ENCODE data around the gene ZNF557.
"Not testable (repeated sequence)": the region's sequence is repeated elsewhere in the genome, so short reads cannot be mapped to it uniquely, and the experiment has no call there.

ZNF557 gene

GRCh38 chr19:7069042-7069903 is at the start of gene ZNF557:
ZNF557 (plus strand) TSS chr19:7069703; CDS start chr19:7075075, 5,372 bp downstream.
- DNase-seq: peak; percentile 98 to 99

GRCh38 chr19:7021331-7021730 is 48.2 kb upstream of the ZNF557 start, which contains the start of gene MBD3L2B:
MBD3L2B (minus strand) TSS chr19:7021431; CDS start chr19:7021397, 34 bp downstream.
- not testable (repeated sequence) for DNase-seq

GRCh38 chr19:7028790-7029189 is 40.7 kb upstream of the ZNF557 start:
- not testable (repeated sequence) for DNase-seq

DNA sequence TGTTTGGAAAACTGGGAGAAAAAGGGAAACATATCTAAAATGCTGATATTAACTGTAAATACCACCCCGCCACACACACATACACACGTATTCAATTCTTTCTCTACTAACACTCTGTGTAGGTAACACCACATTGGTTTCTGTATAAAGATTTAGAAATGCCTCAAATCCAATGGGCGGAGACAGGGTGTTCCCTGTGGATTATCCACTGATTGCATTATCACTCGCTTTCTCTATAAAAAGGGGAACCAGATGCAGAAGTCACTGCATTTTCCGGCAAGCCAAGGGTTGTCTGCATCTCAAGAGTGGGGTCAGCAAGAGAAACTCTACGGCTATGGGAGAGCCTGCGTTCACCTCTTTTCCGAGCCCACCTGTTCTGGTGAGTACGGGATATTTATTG is 39.2 kb upstream of the ZNF557 start, which contains the start of gene MBD3L5:
Gene MBD3L5, plus strand, starts transcription at position 301 of the 400 bp plus-strand sequence. Its CDS starts 34 bp downstream, at position 335.
- not testable (repeated sequence) for DNase-seq

GRCh38 chr19:7040079-7040478 is 29.4 kb upstream of the ZNF557 start, which contains the start of gene MBD3L4:
MBD3L4 (minus strand) TSS chr19:7040179; CDS start chr19:7040144, 35 bp downstream.
- not testable (repeated sequence) for DNase-seq

DNA sequence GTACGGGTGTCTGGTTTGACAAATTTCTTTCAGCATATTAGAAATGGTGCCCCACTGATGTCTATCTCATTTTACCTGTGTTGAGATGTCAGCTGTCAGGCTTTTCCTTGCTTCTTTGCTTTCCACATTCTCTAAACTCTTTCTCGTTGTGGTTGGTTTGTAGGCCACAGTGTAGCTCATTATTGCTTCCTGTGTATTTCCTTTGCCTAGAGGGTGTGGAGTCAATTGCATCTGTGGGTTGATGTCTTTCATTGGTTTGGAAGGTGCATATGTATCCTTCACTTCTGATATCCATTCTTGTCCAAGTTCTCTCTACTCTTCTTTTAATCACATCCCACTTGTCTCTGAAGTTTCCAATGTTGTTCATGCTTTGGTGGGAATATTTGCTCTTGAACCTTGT is 27.9 kb upstream of the ZNF557 start:
- not testable (repeated sequence) for DNase-seq

DNA sequence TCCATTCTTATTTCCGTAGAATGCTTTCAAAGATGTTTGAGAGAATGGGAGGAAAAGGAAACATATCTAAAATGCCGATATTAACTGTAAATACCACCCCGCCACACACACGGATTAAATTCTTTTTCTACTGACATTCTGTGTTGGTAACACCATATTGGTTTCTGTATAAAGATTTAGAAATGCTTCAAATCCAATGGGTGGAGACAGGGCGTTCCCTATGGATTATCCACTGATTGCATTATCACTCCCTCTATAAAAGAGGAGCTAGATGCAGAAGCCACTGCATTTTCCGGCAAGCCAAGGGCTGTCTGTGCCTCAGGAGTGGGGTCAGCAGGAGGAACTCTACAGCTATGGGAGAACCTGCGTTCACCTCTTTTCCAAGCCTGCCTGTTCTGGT is 20.5 kb upstream of the ZNF557 start, which contains the start of gene MBD3L2:
Gene MBD3L2, plus strand, starts transcription at position 301 of the 400 bp plus-strand sequence. Its CDS starts 53 bp downstream, at position 354.
- not testable (repeated sequence) for DNase-seq

GRCh38 chr19:7051421-7051820 is 18.1 kb upstream of the ZNF557 start:
- DNase-seq: not testable (repeated sequence)

GRCh38 chr19:7052896-7053295 is 16.6 kb upstream of the ZNF557 start:
- DNase-seq: not testable (repeated sequence)

- DNase-seq: not testable (repeated sequence)
Measured at GRCh38 chr19:7054635-7055368, 14.7 kb upstream of the ZNF557 start.

GRCh38 chr19:7055679-7056078 is 13.8 kb upstream of the ZNF557 start:
- not testable (repeated sequence) for DNase-seq

- DNase-seq: not testable (repeated sequence)
Measured at GRCh38 chr19:7056371-7056770, 13.1 kb upstream of the ZNF557 start.

GRCh38 chr19:7058576-7058975 is 10.9 kb upstream of the ZNF557 start, which contains the start of gene MBD3L3:
MBD3L3 (minus strand) TSS chr19:7058676; CDS start chr19:7058605, 71 bp downstream.
- DNase-seq: not testable (repeated sequence)

- not testable (repeated sequence) for DNase-seq
Measured at GRCh38 chr19:7059977-7060376, 9.5 kb upstream of the ZNF557 start.

DNA sequence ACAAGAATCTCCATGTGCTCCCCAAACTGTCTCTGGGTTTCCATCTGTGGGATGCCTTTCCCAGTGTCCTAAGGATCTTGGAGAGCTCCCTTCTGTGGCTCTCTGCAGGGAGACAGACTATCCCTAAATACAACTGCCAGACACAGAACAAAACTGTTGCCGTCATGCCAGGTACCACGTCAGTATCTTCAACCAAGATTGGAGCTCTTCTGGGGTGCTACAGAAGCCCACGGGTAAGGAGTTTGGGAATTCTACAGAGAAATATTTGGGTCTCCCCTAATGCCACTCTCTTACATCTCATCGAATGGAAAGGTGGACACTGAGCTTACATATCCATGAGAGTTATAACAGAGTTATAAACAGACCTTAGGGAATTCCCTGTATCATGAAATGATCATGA is 6.2 kb upstream of the ZNF557 start:
- no peak for DNase-seq

DNA sequence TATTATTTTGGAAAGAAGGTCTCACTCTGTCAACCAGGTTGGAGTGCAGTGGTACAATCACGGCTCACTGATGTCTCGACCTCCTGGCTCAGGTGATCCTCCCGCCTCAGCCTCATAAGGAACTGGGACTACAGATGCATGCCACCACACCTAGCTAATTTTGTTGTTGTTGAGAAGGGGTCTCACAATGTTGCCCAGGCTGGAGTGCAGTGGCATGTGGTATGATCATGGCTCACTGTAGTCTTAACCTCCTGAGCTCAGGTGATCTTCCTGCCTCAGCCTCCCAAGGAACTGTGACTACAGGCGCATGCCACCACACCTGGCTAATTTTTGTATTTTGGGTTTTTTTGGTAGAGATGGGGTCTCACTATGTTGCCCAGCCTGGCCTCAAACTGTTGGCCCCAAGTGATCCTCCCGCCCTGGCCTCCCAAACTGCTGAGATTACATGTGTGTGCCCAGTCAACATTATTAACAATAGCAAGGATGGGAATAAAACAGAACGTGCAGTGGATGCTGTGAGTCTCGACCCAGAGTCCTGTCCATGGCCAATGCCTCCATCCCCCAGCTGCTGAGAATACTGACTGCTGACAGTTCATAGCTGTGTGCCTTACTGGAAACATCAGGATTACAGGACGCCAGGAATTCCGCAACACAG is 5.6 kb upstream of the ZNF557 start:
- DNase-seq: no peak

GRCh38 chr19:7067122-7067521 is 2.4 kb upstream of the ZNF557 start:
- DNase-seq: not testable (repeated sequence)

- no peak for DNase-seq
Measured at GRCh38 chr19:7067716-7068115, 1.8 kb upstream of the ZNF557 start.

GRCh38 chr19:7068599-7068998 is 904 bp upstream of the ZNF557 start:
- DNase-seq: no peak

DNA sequence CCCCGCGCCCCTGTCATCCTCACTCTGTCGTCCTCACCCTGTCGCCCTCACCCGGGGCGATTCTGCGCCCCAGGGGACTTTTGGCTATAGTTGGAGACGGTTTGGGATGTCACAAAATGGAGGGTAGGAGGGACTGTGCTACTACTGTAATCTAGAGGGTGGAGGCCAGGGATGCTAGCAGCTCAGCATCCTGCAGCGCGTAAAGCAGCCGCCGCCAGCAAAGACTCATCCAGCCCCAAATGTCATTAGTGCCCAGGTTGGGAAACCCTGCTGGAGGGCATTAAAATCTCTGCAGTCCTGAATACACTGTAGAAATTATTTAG is 362 bp downstream of the ZNF557 start:
- DNase-seq: no peak

GRCh38 chr19:7072541-7072940 is 3.0 kb downstream of the ZNF557 start:
- DNase-seq: no peak

GRCh38 chr19:7074705-7075282 is 5.3 kb downstream of the ZNF557 start:
- no peak for DNase-seq
